GM12874 (cell line): Measurements from ENCODE around the gene ENTHD1.

Source experiments
- TF ChIP-seq, protein P1 (sequence below): IDR thresholded peaks from 2 replicates; pipeline ENCODE4 v1.5.1; 2011; ENCODE audit warnings: low read depth, mild to moderate bottlenecking, control low read depth, low read length, moderate library complexity; ENCODE audit not compliant: insufficient read depth

The ENTHD1 gene

GRCh38 chr22:39719559-39720450 is 173.8 kb downstream of the ENTHD1 start:
- TF ChIP-seq, protein P1, sequence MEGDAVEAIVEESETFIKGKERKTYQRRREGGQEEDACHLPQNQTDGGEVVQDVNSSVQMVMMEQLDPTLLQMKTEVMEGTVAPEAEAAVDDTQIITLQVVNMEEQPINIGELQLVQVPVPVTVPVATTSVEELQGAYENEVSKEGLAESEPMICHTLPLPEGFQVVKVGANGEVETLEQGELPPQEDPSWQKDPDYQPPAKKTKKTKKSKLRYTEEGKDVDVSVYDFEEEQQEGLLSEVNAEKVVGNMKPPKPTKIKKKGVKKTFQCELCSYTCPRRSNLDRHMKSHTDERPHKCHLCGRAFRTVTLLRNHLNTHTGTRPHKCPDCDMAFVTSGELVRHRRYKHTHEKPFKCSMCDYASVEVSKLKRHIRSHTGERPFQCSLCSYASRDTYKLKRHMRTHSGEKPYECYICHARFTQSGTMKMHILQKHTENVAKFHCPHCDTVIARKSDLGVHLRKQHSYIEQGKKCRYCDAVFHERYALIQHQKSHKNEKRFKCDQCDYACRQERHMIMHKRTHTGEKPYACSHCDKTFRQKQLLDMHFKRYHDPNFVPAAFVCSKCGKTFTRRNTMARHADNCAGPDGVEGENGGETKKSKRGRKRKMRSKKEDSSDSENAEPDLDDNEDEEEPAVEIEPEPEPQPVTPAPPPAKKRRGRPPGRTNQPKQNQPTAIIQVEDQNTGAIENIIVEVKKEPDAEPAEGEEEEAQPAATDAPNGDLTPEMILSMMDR: no peak

- TF ChIP-seq, protein P1: no peak
Measured at GRCh38 chr22:39718921-39719475, 174.6 kb downstream of the ENTHD1 start.

DNA sequence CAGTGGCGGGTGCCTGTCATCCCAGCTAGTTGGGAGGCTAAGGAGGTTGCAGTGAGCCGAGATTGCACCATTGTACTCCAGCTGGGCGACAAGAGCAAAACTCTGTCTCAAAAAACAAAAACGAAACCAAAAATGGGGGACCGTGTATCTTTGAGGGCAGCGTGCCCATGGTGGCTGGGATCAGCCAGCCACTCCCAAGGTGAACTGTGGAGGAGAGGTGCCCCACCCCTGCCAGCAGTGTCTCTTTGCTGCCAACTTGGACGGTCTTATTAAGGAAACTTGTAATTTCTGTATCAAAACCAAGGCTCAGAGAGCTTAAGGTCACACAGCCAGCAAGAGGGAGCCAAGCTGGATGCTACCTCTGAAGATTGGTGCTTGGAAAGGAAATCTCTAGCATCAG is 175.4 kb downstream of the ENTHD1 start:
- TF ChIP-seq, protein P1: no peak

- TF ChIP-seq, protein P1: no peak
Measured at GRCh38 chr22:39717099-39717498, 176.5 kb downstream of the ENTHD1 start.

DNA sequence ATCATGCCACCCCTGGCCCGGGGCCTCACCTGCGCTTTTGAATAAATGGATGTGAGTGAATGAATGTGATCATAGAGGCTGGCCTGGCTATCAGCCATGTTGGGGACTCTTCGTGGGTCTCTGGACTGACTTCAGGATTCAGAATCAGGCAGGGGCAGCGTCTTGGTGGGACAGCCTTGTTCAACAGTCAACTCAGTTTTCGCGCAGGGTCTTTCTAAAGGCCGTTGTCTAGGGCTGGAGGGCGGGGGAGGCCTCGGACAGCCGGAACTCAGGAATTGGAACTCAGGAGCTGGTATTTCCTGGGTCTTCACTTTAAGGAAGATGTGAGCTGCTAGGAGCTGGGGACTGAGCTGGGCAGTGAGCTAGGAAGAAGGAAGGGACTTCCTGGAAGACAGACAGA is 177.0 kb downstream of the ENTHD1 start:
- TF ChIP-seq, protein P1: no peak

GRCh38 chr22:39715778-39716495 is 177.6 kb downstream of the ENTHD1 start:
- TF ChIP-seq, protein P1: no peak

DNA sequence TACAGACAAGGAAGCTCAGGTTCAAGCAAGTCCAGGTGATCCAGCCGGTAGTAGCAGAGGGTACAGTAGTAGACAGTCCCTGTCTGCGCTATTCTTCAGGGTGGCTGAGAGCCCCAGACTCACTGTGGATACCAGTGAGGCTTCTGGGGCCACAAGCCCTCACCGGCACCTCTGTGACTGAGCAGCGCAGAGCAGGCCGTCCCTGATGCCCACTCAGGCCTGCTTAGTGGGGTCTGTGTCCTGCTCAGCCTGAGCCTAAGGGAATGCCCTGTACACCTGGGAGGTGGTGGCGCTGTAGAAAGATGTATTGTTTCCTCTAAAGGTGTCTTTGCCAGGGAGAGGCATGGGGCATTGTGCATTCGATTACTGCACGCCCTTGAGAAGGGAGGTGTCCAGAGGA is 179.2 kb downstream of the ENTHD1 start:
- TF ChIP-seq, protein P1: no peak
